Activated CD4-positive, CD25-positive, alpha-beta regulatory T cell treated with anti-CD3 and anti-CD28 coated beads, Interleukin-2, amount 50 U/mL, for 24 hours (primary cell): ENCODE data around the gene TMEM254.
"Not testable (repeated sequence)": the region's sequence is repeated elsewhere in the genome, so short reads cannot be mapped to it uniquely, and the experiment has no call there.

Source experiments
- ATAC-seq, 2 donors: fragments of 150-1000 bp; cut with Tn5 transposase; one replicate each; pipeline ENCODE4 v1.10.0; 2021; ENCODE audit warnings: mild to moderate bottlenecking in 1 of 2, moderate library complexity in 1 of 2

Gene TMEM254, protein sequence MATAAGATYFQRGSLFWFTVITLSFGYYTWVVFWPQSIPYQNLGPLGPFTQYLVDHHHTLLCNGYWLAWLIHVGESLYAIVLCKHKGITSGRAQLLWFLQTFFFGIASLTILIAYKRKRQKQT

DNA sequence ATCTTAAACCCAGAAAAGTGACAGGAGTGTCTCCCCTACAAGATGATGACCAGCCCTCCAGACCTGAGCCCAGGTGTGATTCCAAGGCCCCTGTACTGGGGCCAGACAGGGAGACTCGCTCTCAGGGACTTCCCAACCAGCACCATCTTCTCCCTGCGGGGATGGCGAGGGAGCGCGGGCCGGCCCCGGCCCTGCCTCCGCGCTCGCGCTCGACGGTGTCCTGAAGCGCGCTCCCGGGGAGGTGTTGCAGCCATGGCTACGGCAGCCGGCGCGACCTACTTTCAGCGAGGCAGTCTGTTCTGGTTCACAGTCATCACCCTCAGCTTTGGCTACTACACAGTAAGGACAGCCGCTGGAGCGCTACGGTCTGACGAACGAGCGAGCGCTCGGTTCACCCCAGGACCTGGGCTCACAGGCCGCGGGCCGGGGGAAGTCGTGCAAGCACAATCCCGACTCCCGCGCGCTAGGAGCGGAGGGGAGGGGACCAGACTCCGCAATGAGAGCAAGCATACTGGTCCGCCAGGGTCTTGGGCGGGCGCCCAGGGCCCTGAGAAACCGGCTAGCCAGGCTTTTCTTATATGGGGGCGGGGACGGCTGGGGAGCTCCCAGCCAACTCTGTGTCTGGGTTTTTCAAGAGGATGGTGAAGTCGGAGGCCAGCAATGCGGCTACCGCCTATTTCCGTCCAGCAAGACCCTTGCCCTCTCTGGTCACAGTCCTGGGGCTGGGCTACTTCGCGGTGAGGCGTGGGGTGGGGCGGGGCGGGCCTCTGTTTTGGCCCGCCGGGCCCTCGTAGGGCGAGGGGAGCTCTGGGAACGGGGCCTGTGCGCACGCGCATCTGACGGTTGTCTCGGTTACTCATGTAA, at the start of gene TMEM254:
TSS of gene TMEM254 (plus strand) at position 218 of the 864 bp plus-strand sequence. CDS start at position 253, 35 bp downstream.
- peak; percentile 77 to 85 for ATAC-seq

DNA sequence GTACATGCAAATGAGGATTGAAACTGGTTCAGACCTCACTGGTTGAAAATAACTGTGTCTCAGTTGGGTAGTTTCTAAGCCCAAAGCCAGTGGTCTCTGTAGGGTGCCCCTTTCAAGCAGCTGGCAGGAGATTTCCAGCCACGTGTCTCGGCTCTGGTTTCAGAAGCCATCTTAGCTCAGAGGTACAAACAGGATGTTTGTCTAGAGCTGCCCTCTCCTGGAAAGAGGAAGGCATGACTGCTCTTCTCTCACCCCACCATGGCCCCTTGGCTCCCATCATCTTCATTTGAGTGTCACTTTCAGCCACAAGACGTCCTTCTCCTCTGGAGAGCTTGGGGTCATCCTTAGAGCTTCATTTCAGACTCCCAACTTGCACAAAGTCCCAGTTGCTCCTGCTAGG, 49.3 kb upstream of the TMEM254 start:
- not testable (repeated sequence) for ATAC-seq

DNA sequence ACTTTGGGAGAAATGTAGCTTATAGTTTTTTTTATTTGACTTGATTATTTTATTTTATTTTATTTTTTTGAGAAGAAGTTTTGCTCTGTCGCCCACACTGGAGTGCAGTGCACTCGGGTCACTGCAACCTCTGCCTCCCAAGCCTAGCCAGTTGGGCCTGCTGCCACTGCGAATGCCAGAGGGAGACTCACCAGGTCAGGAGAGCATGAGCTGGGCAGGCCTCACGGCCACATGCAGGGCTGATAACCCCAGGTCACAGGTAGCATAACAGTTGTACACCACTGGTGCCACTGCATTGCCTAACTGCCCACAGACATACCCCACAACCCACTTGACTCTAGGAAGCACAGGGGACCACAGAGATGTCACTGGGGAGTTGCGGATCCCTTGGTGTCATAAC, 48.6 kb upstream of the TMEM254 start:
- not testable (repeated sequence) for ATAC-seq

DNA sequence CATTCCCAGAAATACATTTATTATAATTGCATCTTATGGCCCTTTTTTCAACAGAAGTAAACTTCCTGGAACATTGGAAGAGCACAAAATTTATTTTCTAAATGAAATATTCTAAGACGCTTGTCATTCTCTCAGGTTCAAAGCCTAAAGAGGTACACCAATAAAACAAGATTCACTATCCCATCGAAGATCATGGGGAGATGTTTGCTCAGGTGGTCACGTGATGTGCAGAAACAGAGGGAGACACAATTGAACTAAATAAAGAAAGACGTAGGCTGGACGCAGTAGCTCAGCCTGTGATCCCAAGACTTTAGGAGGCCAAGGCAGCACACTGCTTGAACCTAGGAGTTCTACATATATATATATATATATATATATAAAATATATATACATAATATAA, 46.0 kb upstream of the TMEM254 start:
- no peak for ATAC-seq

DNA sequence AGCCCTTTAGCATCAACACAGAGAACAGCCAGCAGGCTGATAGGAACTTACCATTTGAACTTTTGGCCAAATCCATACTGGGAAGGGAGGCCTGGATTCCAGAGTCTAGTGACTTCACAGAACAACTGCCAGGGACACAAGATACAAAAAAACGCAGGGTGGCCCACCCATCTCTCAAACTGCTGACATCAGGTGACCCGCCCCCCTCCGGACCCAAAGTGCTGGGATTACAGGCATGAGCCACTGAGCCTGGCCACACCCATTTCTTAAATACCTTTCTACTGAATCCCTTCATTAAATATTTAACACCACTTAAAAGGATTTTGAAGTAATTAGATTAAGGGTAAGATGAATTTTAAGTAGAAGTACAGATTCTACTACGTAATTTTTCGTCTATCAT, 43.7 kb upstream of the TMEM254 start:
- ATAC-seq, result not testable (repeated sequence)

DNA sequence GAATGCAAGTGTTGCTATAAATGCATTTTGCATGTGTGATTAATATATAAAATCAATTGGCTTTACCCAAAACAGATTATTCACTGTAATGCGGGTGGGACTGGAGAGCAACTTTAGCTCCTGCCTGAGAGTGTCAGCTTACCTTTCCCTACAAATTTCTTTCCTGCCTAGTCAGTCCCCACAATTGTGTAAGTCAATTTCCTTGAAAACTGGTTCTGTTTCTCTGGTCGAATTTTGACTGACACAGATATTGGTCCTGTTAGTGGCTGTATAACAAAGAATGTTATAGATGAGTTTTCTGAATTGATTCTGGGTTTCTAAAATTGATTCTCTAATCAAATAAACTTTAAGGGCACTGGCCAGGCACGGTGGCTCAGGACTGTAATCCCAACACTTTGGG, 43.0 kb upstream of the TMEM254 start:
- ATAC-seq, result not testable (repeated sequence)

DNA sequence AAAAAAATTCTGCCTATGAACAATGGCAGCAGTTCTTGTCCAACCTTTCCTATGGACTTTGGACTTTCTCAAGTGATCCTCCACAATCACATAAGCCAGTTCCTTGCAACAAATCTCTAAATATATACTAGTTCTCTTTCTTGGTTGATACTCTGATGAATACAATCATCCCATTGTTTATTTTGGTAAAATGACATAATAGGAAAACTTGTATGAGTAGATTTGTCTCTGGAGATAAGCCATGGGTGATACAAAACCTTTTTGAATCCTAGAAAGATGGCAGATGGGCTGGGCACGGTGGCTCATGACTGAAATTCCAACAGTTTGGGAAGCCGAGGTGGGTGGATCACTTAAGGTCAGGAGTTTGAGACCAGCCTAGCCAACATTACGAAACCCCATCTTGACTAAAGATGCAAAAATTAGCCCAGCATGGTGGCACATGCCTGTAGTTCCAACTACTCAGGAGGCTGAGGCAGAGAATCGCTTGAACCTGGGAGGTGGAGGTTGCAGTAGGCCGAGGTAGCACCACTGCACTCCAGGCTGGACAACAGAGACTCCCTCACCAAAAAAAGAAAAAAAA, 41.5 kb upstream of the TMEM254 start:
- ATAC-seq, result not testable (repeated sequence)

DNA sequence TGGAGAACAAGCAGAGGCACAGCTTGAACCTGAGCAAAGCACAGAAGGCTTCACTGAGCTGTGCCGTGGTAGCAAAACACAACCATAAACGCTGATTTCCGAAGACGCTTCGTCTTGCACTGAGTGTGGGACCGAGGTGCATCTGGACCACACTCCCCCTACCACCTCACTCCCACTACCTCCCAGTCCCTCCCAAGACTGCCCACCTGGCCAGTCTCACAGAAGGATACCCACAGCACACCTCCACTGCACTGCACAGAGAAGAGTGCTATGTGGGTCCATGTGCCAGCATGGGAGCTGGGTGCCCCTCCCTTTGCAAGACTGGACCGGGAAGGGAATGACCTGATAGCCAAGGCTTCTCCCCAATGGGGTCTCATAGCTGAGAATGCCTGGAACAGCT, 40.2 kb upstream of the TMEM254 start:
- not testable (repeated sequence) for ATAC-seq

DNA sequence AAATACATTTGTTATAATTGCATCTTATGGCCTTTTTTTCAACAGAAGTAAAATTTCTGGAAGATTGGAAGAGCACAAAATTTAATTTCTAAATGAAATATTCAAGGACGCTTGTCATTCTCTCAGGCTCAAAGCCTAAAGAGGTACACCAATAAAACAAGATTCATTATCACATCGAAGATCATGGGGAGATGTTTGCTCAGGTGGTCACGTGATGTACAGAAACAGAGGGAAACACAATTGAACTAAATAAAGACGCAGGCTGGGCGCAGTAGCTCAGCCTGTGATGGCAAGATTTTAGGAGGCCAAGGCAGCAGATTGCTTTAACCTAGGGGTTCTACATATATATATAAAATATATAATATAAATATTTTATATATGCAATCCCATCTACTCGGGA, 37.3 kb upstream of the TMEM254 start:
- no peak for ATAC-seq

DNA sequence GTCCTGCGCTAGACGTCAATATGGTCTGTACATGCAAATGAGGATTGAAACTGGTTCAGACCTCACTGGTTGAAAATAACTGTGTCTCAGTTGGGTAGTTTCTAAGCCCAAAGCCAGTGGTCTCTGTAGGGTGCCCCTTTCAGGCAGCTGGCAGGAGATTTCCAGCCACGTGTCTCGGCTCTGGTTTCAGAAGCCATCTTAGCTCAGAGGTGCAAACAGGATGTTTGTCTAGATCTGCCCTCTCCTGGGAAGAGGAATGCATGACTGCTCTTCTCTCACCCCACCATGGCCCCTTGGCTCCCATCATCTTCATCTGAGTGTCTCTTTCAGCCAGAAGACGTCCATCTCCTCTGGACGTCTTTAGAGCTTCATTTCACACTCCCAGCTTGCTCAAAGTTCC, 33.5 kb upstream of the TMEM254 start:
- ATAC-seq, result not testable (repeated sequence)

DNA sequence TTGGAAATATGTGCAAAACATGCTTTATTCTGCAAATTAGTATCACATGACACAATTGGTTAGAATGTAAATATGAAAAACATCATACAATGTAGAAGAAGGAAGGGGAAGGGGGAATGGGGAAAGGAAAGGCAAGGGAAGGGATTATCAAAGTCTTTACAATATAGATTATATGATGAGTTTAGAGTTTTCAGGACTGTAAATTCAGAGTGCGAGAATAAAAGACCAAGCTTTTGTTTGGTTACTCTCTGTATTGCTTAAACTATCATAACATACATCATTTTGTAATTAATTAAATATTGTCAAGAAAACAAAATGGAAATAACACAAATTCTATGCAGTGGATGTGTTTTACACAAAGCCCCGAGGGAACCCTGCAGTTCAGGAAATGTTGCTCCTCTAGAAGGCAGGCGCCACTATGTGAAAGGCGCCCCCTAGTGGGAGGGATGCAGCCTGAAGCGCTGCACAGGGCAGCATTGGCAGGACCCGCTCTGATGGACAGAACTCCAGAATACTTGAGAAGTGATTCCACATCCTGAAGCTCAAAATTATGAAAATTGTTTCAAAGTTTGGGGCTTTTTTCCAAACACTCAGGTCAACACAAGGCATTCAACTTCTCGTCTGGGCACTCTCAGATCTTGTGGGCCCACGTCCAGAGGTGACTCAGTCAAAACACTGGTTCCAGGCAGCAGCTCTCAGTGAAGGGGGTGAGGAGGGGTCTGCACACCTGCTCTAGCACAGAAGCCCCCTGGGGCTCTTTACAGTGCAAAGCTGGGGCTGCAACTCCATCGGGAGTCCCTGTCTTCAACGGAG, 31.6 kb upstream of the TMEM254 start:
- ATAC-seq, result peak; percentile 74 to 75

DNA sequence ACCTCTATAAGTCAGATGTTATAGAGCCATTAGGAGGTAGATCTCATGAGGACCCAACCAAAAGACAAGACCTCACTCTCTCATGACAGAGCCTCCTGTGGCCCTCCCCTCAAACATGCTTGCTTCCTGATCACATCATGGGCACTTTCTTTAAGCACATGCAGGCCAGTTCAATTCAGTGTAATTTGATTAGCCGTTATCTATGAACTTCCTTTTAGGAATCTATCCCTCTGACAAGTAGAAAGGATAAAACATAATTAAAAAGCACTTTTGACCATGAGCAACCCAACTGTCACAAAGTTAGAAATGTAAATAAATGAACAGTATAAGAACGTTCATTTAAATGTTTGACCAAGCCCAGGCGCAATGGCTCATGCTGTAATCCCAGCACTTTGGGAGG, 27.7 kb upstream of the TMEM254 start:
- ATAC-seq, result no peak

DNA sequence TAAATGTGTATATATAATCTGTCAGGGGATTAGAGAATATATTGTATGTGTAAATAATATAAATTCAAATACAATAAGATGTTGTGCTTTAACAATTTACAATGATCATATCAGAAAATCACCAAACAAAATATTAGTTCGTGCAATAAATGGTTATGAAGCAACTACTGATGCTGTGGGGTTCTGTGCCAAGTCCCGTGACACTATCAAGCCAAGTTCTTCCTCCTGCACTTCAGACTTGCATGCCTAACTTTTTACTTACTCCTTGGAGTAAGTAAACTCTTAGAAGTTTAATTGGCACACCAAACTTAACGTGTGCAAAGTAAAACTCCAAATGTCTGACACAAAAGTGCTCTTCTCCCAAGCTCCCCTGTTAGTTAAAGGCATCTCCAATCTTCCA, 26.5 kb upstream of the TMEM254 start:
- no peak for ATAC-seq

DNA sequence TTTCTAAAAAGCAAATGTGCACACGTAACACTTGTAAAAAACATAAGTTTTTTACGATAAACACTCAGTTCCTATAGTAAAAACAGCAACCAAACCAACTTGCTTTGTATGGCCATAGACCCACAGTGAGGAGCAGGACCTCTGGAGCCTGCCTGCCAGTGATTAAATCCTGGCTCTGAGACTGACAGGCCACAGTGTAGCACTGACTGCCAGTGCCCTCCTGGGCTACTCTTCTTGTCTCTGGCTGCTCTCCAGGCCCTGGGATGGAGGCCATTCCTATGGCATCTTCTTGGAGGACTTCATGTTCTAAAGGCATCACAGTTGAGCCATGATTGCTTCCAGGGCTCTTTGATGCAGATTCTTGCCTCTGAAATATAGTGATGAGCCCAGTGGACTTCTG, 22.7 kb upstream of the TMEM254 start:
- ATAC-seq, result no peak

DNA sequence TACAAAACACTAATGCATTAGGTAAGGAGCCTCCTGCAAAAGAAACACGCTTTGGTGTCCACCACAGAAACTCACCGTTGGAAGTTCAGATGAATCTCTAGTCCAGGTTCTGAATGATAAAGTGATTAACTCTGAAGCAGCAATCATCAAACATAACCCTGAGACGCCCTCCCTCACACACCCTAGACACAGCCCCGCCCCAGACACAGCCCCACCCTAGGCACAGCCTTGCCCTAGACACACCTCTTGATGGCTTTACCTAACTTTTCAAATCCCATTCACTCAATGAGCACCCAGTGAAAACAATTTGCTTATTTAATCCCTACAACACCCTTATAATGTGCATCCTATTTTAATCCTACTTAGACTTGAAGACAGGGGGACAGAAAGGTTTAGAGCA, 21.3 kb upstream of the TMEM254 start:
- ATAC-seq, result no peak

DNA sequence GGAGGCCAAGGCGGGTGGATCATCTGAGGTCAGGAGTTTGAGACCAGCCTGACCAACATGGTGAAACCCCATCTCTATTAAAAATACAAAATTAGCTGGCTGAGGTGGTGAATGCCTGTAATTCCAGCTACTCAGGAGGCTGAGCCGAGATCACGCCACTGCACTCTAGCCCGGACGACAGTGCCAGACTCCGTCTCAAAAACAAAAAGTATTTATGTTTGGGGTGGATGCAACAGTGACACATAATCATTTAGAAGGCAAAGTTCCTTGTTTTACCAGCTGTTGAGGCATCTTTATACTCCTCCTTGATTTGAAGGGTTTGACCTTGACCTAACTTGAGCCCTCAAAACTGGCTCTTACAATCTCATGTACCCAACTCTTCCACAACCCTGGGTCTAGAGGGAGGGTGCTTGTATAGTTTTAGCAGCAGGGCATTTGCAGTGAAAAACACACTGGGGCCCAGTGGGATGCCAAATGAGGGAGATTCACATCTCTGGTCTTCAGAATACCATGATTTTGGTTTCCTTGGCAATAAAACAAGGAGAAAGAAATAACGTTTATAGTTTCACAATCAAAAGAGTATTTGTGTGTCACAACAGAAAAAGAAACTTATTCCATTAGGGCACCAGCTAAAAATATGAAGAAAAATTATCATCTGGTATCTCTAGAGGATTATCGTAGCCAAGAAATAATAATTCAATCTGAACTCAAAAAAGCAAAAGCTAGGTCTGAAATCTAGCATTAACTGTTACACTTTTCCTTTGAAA, 14.2 kb upstream of the TMEM254 start:
- no peak for ATAC-seq

DNA sequence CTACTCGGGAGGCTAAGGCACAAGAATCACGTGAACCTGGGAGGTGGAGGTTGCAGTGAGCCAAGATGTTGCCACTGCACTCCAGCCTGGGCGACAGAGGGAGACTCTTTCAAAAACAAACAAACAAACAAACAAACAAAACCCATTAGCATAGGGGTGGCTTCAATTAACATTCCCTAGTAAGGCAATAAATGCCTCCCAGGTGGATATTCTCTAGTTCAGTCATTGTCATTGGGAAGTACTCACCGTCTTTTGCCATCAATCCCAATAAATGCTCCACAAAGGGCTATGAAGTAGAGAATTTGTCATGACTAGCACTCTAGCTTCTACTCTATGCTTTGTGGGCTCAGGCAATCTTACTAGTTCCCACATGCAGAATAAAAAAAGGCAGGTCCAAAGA, 11.7 kb upstream of the TMEM254 start:
- ATAC-seq, result no peak

DNA sequence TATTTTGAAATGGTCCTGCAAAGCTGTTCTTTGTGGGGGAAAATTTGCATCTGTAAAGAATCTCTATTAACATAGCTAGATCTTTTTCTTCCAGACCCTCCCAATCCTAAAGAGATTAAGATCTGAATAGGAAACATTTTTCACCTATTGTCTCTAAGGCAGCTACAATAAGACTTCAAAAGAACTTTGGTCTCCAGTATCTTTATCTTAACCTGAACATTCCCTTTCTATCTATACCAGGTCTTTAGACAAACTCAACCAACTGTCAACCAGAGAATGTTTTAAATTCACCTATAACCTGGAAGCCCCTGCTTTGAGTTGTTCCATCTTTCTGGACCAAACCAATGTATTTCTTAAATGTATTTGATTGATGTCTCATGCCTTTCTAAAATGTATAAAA, 10.6 kb upstream of the TMEM254 start:
- not testable (repeated sequence) for ATAC-seq

DNA sequence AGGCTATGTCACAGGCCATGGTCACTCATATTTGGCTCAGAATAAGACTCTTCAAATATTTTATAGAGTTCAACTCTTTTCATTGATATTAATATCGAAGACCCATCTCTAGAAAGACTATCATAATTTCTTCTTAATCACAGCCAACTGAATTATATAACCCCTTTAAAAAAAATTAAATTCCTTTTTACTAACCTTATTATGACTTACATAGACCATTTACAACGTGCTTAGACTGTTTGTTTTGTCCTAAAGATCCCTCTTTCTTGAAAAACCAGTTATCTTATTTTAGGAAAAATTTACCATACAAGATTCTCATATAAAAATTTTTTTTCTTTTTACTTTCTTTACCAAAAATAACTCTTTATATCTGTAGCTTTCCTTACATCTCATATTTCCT, 10.2 kb upstream of the TMEM254 start:
- ATAC-seq, result no peak

DNA sequence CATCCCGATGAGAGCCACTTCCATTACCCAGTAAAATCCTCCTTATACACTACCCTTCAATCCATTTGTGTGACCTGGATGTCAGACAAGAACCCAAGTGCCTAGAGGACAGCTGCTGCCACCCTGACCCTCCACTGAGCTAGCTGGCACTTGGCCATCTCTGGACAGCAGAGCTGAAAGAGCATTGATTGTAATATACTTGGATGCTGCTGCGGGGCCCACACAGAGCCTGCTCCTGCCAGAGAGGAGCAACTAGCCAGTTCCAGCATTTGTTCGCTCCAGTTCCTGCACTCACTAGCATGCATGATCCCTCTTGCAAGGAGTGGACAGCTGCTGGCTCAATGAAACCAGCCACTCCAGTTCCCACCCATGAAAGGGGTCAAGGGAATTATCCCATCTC, 8.4 kb upstream of the TMEM254 start:
- ATAC-seq, result no peak

DNA sequence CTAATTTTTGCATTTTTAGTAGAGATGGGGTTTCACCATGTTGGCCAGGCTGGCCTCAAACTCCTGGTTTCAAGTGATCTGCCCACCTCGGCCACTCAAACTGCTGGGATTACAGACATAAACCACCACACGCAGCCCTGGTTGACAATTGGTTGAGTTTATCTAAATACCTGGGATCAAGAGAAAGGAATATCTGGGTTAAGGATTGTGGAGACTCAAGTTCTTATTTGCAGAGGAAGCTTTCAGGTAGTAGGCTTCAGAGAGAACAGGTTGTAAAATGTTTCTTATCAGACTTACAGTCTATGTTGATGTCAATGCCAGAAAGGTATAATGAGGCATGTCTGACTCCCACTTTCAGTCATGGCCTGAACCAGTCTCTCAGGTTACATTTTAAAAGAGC, 5.9 kb upstream of the TMEM254 start:
- ATAC-seq, result no peak

DNA sequence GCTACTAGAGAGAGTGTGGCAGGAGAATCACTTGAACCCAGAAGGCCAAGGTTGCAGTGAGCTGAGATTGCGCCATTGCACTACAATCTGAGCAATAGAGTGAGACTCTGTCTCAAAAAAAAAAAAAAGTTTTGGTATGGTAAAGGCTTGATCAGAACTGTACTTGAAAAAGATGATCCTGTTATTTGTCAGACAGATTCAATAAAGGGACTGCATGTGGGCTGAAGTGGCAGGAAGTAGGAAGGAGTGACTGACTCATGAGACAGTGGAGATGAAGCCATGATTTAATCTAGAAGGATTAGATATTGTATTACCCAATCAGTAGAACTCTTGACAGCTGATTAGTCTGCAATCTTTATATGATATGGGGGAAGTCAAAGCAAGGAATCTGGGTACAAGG, 2.7 kb upstream of the TMEM254 start:
- peak; percentile 19 to 35 for ATAC-seq
